A673 (cell line): ENCODE data around the gene NLGN1. TPM values are rescaled to one million over a fixed set of nuclear protein-coding genes. Genes with fewer than 3 reads are reported as not detected.

Source experiments
- BruUV-seq: library from RNA; stranded (reverse); fragments of 400-500 nt; replicated peaks from 2 replicates; lab custom pipeline; 2021; lab: Mats Ljungman, UMichigan
- CTCF ChIA-PET: fragments of 300-600 bp; sonication (Branson Sonifier 250); formaldehyde crosslinking; loops from one replicate; lab custom pipeline; 2022; ENCODE audit warnings: antibody characterized with exemption; lab: Charles Lee
- POLR2A ChIA-PET: fragments of 300-600 bp; sonication (Branson Sonifier 250); formaldehyde crosslinking; loops from one replicate; lab custom pipeline; 2022; ENCODE audit warnings: antibody characterized with exemption; ENCODE audit not compliant: low non-redundant PET; lab: Charles Lee
- DNase-seq: peaks from one replicate; pipeline ENCODE4 v3.0.0-alpha.2; 2015; ENCODE audit warnings: low spot score
- H3K27ac ChIP-seq: fragments of 200-600 bp; sonication (generic); 2 replicates; pipeline ENCODE4 v1.5.1; 2016; ENCODE audit warnings: mixed run types, low read depth, mild to moderate bottlenecking, mixed read lengths, antibody characterized with exemption, low read length; ENCODE audit not compliant: poor library complexity, severe bottlenecking
- H3K27me3 ChIP-seq: fragments of 200-600 bp; sonication (generic); replicated peaks from 2 replicates; pipeline ENCODE4 v1.6.1; 2017; ENCODE audit warnings: mixed run types, low read depth, mild to moderate bottlenecking, mixed read lengths, antibody characterized with exemption, low read length; ENCODE audit not compliant: insufficient read depth, poor library complexity
- H3K36me3 ChIP-seq: fragments of 200-600 bp; sonication (generic); 2 replicates; pipeline ENCODE4 v1.6.1; 2016; ENCODE audit warnings: mixed run types, mild to moderate bottlenecking, mixed read lengths, antibody characterized with exemption, low read length; ENCODE audit not compliant: insufficient read depth, poor library complexity, severe bottlenecking
- H3K4me1 ChIP-seq: fragments of 200-600 bp; sonication (generic); 2 replicates; pipeline ENCODE4 v1.6.1; 2017; ENCODE audit warnings: mixed run types, mild to moderate bottlenecking, mixed read lengths, antibody characterized with exemption, low read length; ENCODE audit not compliant: insufficient read depth, poor library complexity, severe bottlenecking
- H3K4me3 ChIP-seq: fragments of 200-600 bp; sonication (generic); 2 replicates; pipeline ENCODE4 v1.5.1; 2016; ENCODE audit warnings: low read depth, mixed run types, mild to moderate bottlenecking, mixed read lengths, low read length; ENCODE audit not compliant: poor library complexity, severe bottlenecking
- H3K9me3 ChIP-seq: fragments of 200-600 bp; sonication (generic); 2 replicates; pipeline ENCODE4 v1.6.1; 2016; ENCODE audit warnings: mixed run types, low read depth, mild to moderate bottlenecking, mixed read lengths, antibody characterized with exemption, low read length; ENCODE audit not compliant: poor library complexity, severe bottlenecking
- CTCF ChIP-seq: fragments of 300-800, 200-600 bp; sonication (generic); conservative IDR thresholded peaks from 2 replicates; pipeline ENCODE4 v1.5.1; 2017; ENCODE audit warnings: low read depth, mild to moderate bottlenecking, antibody characterized with exemption, low read length, moderate library complexity, mixed read lengths
- EZH2 ChIP-seq: fragments of 200-600 bp; sonication (generic); IDR thresholded peaks from 2 replicates; pipeline ENCODE4 v1.6.1; 2017; ENCODE audit warnings: borderline replicate concordance, low read depth, mild to moderate bottlenecking, mixed read lengths, antibody characterized with exemption, low read length; ENCODE audit not compliant: poor library complexity, severe bottlenecking
- intact Hi-C: fragments of 100-400 bp; cut with micrococcal nuclease; formaldehyde crosslinking; loops from one replicate; pipeline ENCODE4 v1.10.0; 2022; ENCODE audit not compliant: unreplicated experiment
- total RNA-seq: library from RNA; stranded (reverse); gene quantifications from 2 replicates; pipeline ENCODE4 v1.2.3, GENCODE V29; 2021

Gene NLGN1
- total RNA-seq, 1 experiment from 2014 or later = 0.39 TPM

DNA sequence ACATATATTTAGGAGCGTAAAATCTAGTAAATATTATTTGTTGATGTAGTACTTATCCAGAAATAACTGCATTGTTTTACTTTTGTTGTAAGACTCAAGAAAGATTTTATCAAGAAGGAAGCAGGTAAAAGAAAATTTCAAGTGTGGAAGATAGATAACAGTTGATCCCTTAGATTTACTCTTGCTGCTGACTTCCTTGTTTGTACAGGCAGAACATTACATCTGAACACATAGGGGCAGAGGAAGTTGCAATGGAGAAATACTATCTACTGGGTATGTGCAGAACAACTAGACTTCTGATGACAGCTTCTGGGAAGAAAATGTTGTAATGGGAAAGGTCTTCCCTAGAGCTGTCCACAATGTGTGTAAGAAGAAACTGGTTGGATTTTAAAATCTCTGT is 350.6 kb downstream of the NLGN1 start:
- POLR2A ChIA-PET = no interaction called here
- no peaks in the 10 kb centered on the region for H3K4me1 ChIP-seq
- H3K9me3 ChIP-seq = no peaks in the 10 kb centered on the region
- DNase-seq = no peak
- BruUV-seq = no TSS peak
- intact Hi-C loops = no loop called here
- CTCF ChIA-PET = no interaction called here
- H3K4me3 ChIP-seq = no peak overlapping the region
- no peaks in the 10 kb centered on the region for H3K27me3 ChIP-seq
- no peaks in the 10 kb centered on the region for H3K36me3 ChIP-seq
- no peak overlapping the region for H3K27ac ChIP-seq
- TF ChIP-seq EZH2 (no peak), CTCF (no peak)

GRCh38 chr3:173750095-173750494 is 352.6 kb downstream of the NLGN1 start:
- DNase-seq = peak; percentile 14
- no peaks in the 10 kb centered on the region for H3K9me3 ChIP-seq
- ChIA-PET POLR2A (no interaction called here), CTCF (interaction anchor here (0.5 kb wide), 1 partner anchor 265 kb away, joined by 11 read pairs; no protein-coding TSS in a partner anchor)
- TF ChIP-seq CTCF = no peak
- no peak for TF ChIP-seq EZH2
- H3K36me3 ChIP-seq = no peaks in the 10 kb centered on the region
- no peak overlapping the region for H3K27ac ChIP-seq
- no TSS peak for BruUV-seq
- intact Hi-C loops = no loop called here
- no peaks in the 10 kb centered on the region for H3K27me3 ChIP-seq
- no peaks in the 10 kb centered on the region for H3K4me1 ChIP-seq
- no peak overlapping the region for H3K4me3 ChIP-seq

- Histone ChIP-seq H3K9me3 (no peaks in the 10 kb centered on the region), H3K4me1 (no peaks in the 10 kb centered on the region), H3K27me3 (no peaks in the 10 kb centered on the region), H3K4me3 (no peak overlapping the region), H3K36me3 (no peaks in the 10 kb centered on the region), H3K27ac (no peak overlapping the region)
- POLR2A ChIA-PET = no interaction called here
- DNase-seq = peak; percentile 25
- no TSS peak for BruUV-seq
- CTCF ChIA-PET = interaction anchor here (0.5 kb wide), 1 partner anchor 265 kb away, joined by 11 read pairs; no protein-coding TSS in a partner anchor
- TF ChIP-seq EZH2 (no peak), CTCF (no peak)
- intact Hi-C loops = no loop called here
Observed at GRCh38 chr3:173750591-173750990, 353.0 kb downstream of the NLGN1 start.
